GM18505 (cell line): Measurements from ENCODE around the gene TPRG1.

Experiments used
- ATAC-seq: cut with Tn5 transposase; IDR thresholded peaks from one replicate; pipeline ENCODE4 v1.9.1; 2021; ENCODE audit not compliant: unreplicated experiment
- POLR2A ChIP-seq: IDR thresholded peaks from 4 replicates; pipeline ENCODE4 v1.6.1; 2011; ENCODE audit warnings: borderline replicate concordance; ENCODE audit not compliant: insufficient read depth, insufficient read length; ENCODE audit errors: extremely low read depth

Gene TPRG1

DNA sequence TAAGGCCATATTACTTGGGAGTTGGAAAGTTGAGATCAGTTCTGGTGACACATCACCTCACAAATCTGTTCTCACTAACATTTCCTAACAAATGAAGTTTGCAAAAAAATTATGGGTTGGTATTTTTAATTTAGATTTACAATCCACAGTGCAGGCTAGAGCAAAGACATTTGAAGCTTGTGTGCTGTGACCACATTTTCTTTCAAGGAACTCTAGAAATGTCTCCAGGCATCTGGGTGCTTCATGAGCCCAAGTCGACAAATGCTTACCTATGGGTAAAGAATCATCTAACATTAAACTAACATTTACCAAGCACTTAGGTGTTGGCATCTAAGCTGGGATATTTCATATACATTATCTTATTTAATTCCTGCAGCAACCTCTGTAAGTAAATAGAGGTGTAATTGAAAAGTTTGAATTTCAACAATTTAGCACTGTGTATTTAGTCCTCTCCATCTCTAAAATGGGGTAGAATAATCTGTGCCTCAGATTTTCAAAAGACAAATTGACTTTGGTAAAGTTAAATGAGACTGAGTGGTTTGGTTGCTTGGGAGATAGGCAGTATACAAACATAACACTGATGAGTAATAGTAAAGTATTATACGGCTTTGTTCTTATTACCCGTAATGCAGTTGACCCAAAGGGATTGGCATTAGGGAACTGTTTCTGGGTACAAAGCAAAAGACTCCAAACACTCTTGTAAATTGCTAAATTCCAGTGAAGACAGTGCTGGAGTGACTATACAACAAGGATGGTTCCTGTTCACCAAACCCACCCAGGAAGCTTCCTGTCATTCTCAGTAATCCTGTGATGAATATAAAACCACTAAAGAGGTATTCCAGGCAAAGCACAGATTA lies 162.5 kb downstream of the TPRG1 start:
- no peak for TF ChIP-seq POLR2A
- no peak for ATAC-seq

GRCh38 chr3:189337673-189338091 lies 165.9 kb downstream of the TPRG1 start:
- no peak for ATAC-seq
- TF ChIP-seq POLR2A: no peak

GRCh38 chr3:189338366-189338765 lies 166.6 kb downstream of the TPRG1 start:
- no peak for ATAC-seq
- TF ChIP-seq POLR2A: no peak

- TF ChIP-seq POLR2A: no peak
- no peak for ATAC-seq
Observed at GRCh38 chr3:189339996-189340395, 168.2 kb downstream of the TPRG1 start.

DNA sequence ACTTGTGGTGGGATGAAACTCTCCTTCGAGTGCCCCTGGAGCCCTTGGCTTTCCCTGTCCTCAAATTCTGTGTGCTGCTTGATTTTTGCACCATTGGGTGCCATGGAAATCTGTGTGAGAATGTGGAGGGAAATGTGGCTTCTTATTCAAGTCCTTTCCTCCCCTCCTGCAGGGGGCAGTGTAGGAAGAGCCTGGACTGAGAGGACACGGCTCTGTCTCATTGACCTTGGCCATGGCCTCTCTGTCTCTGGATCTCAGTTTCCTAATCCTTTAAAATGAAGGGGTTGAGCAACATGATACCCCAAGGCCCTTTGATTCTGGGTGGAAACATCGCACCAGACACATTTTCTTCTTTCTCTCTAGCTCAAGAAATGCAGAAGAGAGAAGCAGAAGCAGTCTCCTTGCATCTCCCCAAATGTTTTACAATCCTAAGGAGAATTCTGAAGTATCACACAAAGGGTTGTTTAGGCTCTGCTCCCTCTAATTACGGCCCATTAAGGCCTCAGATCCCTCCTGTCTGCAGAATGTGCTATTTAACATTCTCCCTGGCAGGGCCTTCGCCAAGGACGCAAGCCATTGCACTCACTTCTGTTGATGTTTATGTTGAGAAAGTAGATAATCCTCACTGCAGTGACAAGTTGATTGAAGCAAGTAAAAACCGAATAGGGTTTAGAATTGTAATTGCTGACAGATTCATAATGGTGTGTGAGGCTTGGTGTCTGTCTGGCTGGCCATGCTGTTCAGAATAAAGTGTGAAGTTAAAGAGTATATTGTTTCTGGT lies 169.1 kb downstream of the TPRG1 start:
- TF ChIP-seq POLR2A: no peak
- ATAC-seq: no peak

GRCh38 chr3:189342811-189343210 lies 171.0 kb downstream of the TPRG1 start:
- no peak for ATAC-seq
- TF ChIP-seq POLR2A: no peak

- no peak for ATAC-seq
- TF ChIP-seq POLR2A: no peak
Observed at GRCh38 chr3:189344996-189345395, 173.2 kb downstream of the TPRG1 start.

- ATAC-seq: no peak
Observed at GRCh38 chr3:189349772-189350171, 178.0 kb downstream of the TPRG1 start.

GRCh38 chr3:189353318-189353965 lies 181.7 kb downstream of the TPRG1 start:
- ATAC-seq: no peak
- no peak for TF ChIP-seq POLR2A

More at GRCh38 chr3:189349772-189350171, 178.0 kb downstream of the TPRG1 start:
- no peak for TF ChIP-seq POLR2A

- no peak for ATAC-seq
- no peak for TF ChIP-seq POLR2A
Observed at GRCh38 chr3:189353988-189354889, 182.5 kb downstream of the TPRG1 start.

- no peak for ATAC-seq
- TF ChIP-seq POLR2A: no peak
Observed at GRCh38 chr3:189355115-189355480, 183.3 kb downstream of the TPRG1 start.

DNA sequence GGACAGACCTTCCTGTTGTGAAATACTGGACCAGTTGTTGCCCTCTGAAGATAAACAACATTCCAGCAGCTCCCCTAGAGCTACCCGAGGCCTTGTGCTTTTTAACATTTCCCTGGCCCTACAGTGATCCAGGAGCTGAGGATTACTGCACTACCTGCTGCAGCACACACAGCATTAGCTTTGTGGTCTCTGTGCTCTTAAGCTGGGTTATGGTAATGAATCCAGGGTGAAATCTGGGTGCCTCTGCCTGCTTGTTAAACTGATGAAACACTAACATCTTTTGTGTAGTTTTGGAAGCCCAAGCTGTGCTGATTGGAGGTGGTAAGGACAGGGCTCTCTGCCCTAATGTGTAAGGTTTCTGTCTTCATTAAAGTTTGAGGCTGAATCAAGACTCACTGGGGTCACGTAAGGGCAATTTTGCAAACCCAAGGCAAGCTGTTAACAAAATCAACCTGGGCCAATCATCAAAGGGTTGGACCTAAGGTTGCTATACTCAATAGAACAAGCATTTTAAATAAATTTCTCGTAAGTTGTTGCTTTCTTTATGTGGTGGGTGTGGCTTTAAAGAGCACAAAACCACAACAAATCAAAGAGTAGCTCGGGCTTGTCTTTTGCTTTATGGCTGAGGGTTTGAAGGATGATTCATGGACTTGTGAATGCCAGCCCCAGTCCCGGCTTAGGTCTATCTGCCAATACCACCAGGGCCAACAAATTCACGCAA lies 183.9 kb downstream of the TPRG1 start:
- ATAC-seq: no peak
- no peak for TF ChIP-seq POLR2A
